Mucosa of stomach (tissue), 1 donor: Measurements from ENCODE around the gene CRTC1.
A peak's percentile ranks its signal among the peaks of the same experiment; 100 is the strongest.

Experiments used
- H3K27me3 ChIP-seq: one replicate; pipeline ENCODE4 v1.7.0; 2013; ENCODE audit warnings: mild to moderate bottlenecking, low read length; ENCODE audit not compliant: control insufficient read depth, insufficient read depth
- H3K36me3 ChIP-seq: one replicate; pipeline ENCODE4 v1.7.0; 2013; ENCODE audit warnings: low read length; ENCODE audit not compliant: control insufficient read depth, insufficient read depth
- H3K4me1 ChIP-seq: one replicate; pipeline ENCODE4 v1.7.0; 2013; ENCODE audit warnings: mild to moderate bottlenecking, low read length; ENCODE audit not compliant: control insufficient read depth, insufficient read depth
- H3K4me3 ChIP-seq: one replicate; pipeline ENCODE4 v1.7.0; 2013; ENCODE audit warnings: low read length
- H3K9ac ChIP-seq: one replicate; pipeline ENCODE4 v1.7.0; 2013; ENCODE audit warnings: mild to moderate bottlenecking, low read length, moderate library complexity
- H3K9me3 ChIP-seq: one replicate; pipeline ENCODE4 v1.7.0; 2013; ENCODE audit warnings: mild to moderate bottlenecking, low read length, moderate library complexity; ENCODE audit not compliant: control insufficient read depth
- donor health status: Pancreatic carcinoma.

Gene CRTC1

DNA sequence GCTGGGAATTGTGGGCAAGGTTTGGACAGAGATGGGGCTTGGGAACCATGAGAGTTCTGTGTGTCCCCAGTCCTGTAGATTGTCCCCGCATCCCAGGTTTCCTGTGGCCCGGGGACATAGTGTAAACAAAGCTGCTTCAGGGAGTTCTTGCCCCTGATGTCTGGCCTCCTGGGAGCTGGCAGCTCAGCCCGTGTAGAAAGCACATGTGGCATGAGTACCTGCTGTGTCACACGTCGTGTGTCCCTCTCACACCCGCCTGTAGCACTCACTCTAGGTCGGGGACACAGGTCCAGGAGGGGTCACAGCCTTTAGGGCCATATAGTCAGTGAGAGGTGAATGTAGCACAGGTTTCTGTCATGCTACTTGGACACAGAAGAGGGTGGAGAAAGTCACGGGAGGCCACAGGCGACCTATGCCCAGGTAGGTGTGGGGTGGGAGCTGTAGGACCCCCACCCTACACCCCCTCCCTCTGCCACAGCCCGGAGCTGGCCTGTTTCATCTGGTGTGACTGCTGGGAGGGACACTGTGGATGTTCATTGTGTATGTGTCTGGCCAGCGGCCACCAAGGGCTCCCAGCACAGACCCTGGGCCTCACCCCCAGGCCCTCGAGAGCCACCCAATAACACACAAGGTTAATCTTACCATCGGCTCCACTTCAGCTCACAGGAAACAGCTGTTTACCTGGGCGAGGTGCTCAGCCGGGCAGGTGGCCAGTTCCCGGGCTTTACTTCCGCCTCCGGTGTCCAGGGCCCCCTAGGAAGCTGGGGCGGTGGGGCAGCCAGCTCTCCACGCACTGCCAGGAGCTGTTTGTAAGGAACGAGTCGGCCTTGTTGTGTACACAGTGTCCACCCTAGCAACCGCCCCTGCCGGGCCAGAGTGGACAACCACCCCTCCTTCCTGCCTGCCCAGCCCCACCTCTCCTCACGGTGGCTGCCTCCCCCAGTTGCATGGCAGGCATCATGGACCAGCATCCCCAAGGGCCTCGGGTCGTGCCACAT lies 57.9 kb downstream of the CRTC1 start:
- Histone ChIP-seq H3K9me3 (no peaks in the 10 kb centered on the region), H3K4me3 (peak overlapping the region; percentile 5), H3K4me1 (peaks cover 73% of the 10 kb centered on the region), H3K9ac (peak overlapping the region; percentile 45), H3K27me3 (no peaks in the 10 kb centered on the region), H3K36me3 (no peaks in the 10 kb centered on the region)

- H3K9ac ChIP-seq: peak overlapping the region; percentile 18
- no peaks in the 10 kb centered on the region for H3K9me3 ChIP-seq
- H3K4me3 ChIP-seq: no peak overlapping the region
- H3K36me3 ChIP-seq: no peaks in the 10 kb centered on the region
- no peaks in the 10 kb centered on the region for H3K27me3 ChIP-seq
- peaks cover 64% of the 10 kb centered on the region for H3K4me1 ChIP-seq
Measured at GRCh38 chr19:18742324-18742723, 58.8 kb downstream of the CRTC1 start.

- H3K36me3 ChIP-seq: no peaks in the 10 kb centered on the region
- no peak overlapping the region for H3K4me3 ChIP-seq
- no peaks in the 10 kb centered on the region for H3K27me3 ChIP-seq
- H3K9ac ChIP-seq: peak overlapping the region; percentile 18
- H3K9me3 ChIP-seq: no peaks in the 10 kb centered on the region
- peaks cover 57% of the 10 kb centered on the region for H3K4me1 ChIP-seq
Measured at GRCh38 chr19:18742838-18743783, 59.6 kb downstream of the CRTC1 start.

- Histone ChIP-seq H3K9ac (no peak overlapping the region), H3K27me3 (no peaks in the 10 kb centered on the region), H3K4me3 (no peak overlapping the region), H3K4me1 (peaks cover 50% of the 10 kb centered on the region), H3K9me3 (no peaks in the 10 kb centered on the region), H3K36me3 (no peaks in the 10 kb centered on the region)
Measured at GRCh38 chr19:18743784-18744418, 60.4 kb downstream of the CRTC1 start.

- Histone ChIP-seq H3K4me1 (peaks cover 39% of the 10 kb centered on the region), H3K4me3 (no peak overlapping the region), H3K27me3 (no peaks in the 10 kb centered on the region), H3K36me3 (no peaks in the 10 kb centered on the region), H3K9ac (no peak overlapping the region), H3K9me3 (no peaks in the 10 kb centered on the region)
Measured at GRCh38 chr19:18745012-18745735, 61.7 kb downstream of the CRTC1 start.

GRCh38 chr19:18745931-18746330 lies 62.5 kb downstream of the CRTC1 start:
- peaks cover 32% of the 10 kb centered on the region for H3K4me1 ChIP-seq
- no peaks in the 10 kb centered on the region for H3K27me3 ChIP-seq
- H3K9ac ChIP-seq: no peak overlapping the region
- H3K9me3 ChIP-seq: no peaks in the 10 kb centered on the region
- no peaks in the 10 kb centered on the region for H3K36me3 ChIP-seq
- H3K4me3 ChIP-seq: no peak overlapping the region

GRCh38 chr19:18746401-18747325 lies 63.2 kb downstream of the CRTC1 start:
- Histone ChIP-seq H3K4me1 (peaks cover 25% of the 10 kb centered on the region), H3K9me3 (no peaks in the 10 kb centered on the region), H3K27me3 (no peaks in the 10 kb centered on the region), H3K36me3 (no peaks in the 10 kb centered on the region), H3K9ac (no peak overlapping the region), H3K4me3 (no peak overlapping the region)

DNA sequence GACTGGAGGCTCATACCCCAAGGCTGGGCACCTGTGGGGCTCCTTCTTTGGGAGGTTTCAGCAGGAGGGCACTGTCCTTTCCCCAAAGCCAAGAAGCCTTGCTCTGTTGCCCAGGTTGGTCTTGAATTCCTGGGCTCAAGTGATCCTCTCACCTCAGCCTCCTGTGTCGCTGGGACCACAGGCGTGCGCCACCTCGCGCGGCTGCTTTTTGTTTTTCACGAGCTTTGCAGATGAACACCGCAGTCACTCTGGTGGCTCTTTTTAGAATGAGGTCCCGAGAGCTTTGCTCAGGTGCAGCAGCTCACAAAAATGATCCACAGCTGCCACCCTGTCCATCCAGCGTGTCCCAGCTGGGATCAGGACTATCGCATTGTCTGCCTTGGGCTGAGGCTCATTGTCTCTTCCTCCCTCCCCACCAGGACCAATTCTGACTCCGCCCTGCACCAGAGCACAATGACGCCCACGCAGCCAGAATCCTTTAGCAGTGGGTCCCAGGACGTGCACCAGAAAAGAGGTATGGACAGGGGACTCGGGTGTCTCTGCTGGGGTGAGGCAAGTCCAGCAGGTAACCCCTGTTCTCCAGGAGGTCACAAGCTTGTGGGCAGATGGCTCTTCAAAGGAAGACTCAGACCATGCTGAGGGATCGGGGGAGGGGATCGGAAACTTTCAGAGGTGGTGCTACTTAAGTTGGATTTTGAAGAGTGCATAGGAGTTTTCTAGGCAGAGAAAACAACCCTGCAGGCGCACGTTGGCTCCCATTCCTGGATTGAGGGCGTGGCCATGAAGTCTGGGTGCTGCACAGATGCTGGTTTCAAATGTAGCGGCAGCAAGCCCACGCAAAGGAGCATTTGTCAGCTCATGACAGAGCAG lies 66.1 kb downstream of the CRTC1 start:
- H3K4me1 ChIP-seq: no peaks in the 10 kb centered on the region
- no peaks in the 10 kb centered on the region for H3K27me3 ChIP-seq
- H3K36me3 ChIP-seq: no peaks in the 10 kb centered on the region
- H3K9ac ChIP-seq: no peak overlapping the region
- H3K9me3 ChIP-seq: no peaks in the 10 kb centered on the region
- H3K4me3 ChIP-seq: no peak overlapping the region

GRCh38 chr19:18750295-18750970 lies 67.0 kb downstream of the CRTC1 start:
- no peaks in the 10 kb centered on the region for H3K9me3 ChIP-seq
- H3K4me1 ChIP-seq: no peaks in the 10 kb centered on the region
- H3K9ac ChIP-seq: no peak overlapping the region
- no peaks in the 10 kb centered on the region for H3K27me3 ChIP-seq
- no peaks in the 10 kb centered on the region for H3K36me3 ChIP-seq
- H3K4me3 ChIP-seq: no peak overlapping the region
